Fibroblast of the aortic adventitia (primary cell): ENCODE measurements around the gene FGD2. TPM values are rescaled to one million over a fixed set of nuclear protein-coding genes. Genes with fewer than 3 reads are reported as not detected.
"Not testable (repeated sequence)": the region's sequence is repeated elsewhere in the genome, so short reads cannot be mapped to it uniquely, and the experiment has no call there.

Source experiments
- DNase-seq: peaks from one replicate; pipeline ENCODE4 v3.0.0-alpha.2; 2010; ENCODE audit warnings: low read depth
- H3K4me3 ChIP-seq: 2 replicates; pipeline ENCODE4 v1.5.1; 2011; ENCODE audit warnings: low read depth, mild to moderate bottlenecking, control low read depth, low read length, moderate library complexity
- CTCF ChIP-seq: IDR thresholded peaks from 2 replicates; pipeline ENCODE4 v1.5.1; 2011; ENCODE audit warnings: mild to moderate bottlenecking, low read length, control low read depth, inconsistent platforms; ENCODE audit not compliant: insufficient read depth
- total RNA-seq: library from RNA; depleted of rRNA; stranded (reverse); fragments of >200 nt; gene quantifications from 2 replicates; pipeline ENCODE4 v1.2.3, GENCODE V29; 2012; ENCODE audit warnings: low replicate concordance

Gene FGD2
- total RNA-seq, 1 donor, result not detected

- no peak for TF ChIP-seq CTCF
- no peak for DNase-seq
- H3K4me3 ChIP-seq, result no peak overlapping the region
These were observed 36.7 kb downstream of the FGD2 start for GRCh38 chr6:37042150-37042549.

DNA sequence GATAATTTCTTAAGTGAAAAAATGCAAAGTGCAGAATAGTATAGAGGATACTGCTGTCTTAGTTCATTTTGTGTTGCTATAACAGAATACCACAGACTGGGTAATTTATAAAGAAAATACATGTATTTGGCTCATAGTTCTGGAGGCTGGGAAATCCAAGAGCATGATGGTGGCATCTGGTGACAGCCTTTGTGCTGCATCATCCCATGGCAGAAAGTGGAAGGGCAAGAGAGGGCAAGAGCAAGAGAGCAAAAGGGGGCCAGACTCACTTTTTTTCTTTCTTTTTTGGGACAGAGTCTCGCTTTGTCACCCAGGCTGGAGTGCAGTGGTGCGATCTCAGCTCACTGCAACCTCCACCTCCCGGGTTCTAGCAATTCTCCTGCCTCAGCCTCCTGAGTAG, 37.6 kb downstream of the FGD2 start:
- DNase-seq, H3K4me3 ChIP-seq: not testable (repeated sequence)

DNA sequence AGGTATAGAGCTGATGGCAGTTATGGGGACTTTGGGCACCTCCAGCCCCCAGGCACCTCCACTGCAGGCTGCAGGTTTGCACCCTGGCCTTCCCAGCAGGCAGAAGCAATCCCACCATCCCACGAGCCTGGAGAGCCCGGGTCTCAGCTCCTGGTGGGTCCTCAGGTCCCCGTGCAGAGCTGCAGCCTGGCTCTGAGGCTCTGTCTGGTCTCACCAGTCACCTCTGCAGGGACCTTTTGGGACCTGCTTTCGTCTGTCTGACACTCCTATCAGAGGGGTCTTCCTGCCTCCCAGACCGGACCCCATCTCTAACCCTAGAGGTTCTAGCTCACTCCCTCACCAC, 41.9 kb downstream of the FGD2 start:
- no peak overlapping the region for H3K4me3 ChIP-seq
- no peak for DNase-seq
- TF ChIP-seq CTCF, result no peak

GRCh38 chr6:37047689-37048402, 42.4 kb downstream of the FGD2 start:
- DNase-seq, result no peak
- no peak for TF ChIP-seq CTCF
- H3K4me3 ChIP-seq, result no peak overlapping the region

- H3K4me3 ChIP-seq, result no peak overlapping the region
- TF ChIP-seq CTCF, result no peak
- no peak for DNase-seq
These were observed 43.0 kb downstream of the FGD2 start for GRCh38 chr6:37048403-37048850.

DNA sequence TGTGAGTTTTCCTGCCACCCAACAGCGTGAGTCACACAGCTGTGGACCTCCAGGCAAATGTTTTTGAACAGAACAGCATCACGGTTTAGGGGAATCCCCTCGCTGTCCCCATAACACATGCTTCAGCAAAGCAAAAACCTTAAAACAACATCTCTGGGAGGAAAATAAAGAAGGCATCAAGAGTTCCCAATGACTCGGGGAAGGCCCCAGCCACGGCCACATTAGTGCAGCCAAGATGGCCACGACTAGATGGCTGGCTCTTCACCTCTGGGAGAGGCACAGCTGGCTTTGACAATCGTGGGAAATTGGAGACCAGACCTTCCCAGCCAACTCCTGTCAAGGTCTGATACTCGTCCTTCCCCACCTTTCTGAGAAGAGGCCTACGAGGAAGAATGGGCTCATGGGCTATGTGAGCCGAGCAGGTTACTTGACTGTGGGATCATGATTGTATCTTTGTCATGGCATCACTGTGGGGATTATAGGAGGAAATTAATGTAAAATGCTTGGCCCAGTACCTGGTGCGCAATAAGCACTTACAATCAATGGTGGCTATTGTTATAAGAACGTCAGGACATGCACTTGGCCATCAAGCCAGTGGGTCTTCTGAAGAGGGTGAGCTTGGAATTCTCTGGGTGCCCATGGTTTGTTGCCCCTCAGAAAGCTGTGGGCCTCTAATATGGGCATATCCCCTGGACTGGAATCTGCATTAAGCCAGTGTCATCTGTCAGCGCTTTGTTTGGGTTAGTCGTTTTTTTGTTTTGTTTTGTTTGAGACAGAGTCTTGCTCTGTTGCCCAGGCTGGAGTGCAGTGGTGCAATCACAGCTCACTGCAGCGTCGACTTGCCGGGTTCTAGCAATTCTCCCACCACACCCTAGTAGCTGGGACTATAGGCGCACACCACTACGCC, 43.6 kb downstream of the FGD2 start:
- peak; percentile 84 for DNase-seq
- TF ChIP-seq CTCF, result no peak
- no peak overlapping the region for H3K4me3 ChIP-seq

GRCh38 chr6:37049758-37050044, 44.2 kb downstream of the FGD2 start:
- H3K4me3 ChIP-seq, result no peak overlapping the region
- TF ChIP-seq CTCF, result no peak
- no peak for DNase-seq
